ENCODE results near the gene CEMIP2. TPM values are rescaled to one million over a fixed set of nuclear protein-coding genes. Genes with fewer than 3 reads are reported as not detected.

Gene CEMIP2
- total and polyA plus RNA-seq, 2 of the 13 experiments (the other 11 are each of a cell fraction or from before 2014, with no cell fraction given), result 94.3 to 128 TPM

- H3K27me3 ChIP-seq (ENCODE audit: control insufficient read depth in 1 of 2, insufficient read depth in 2 of 2, low read length in 2 of 2), result peaks cover 0 to 6% of the 10 kb centered on the region in 2 experiments; a peak in 1 of 5 replicates
- peaks cover 16% of the 10 kb centered on the region; the same call in 1 of the 2 replicates for H4K20me1 ChIP-seq (ENCODE audit: insufficient read depth, low read length)
- peak; percentile 82 for DNase-seq (ENCODE audit: low spot score)
- BruUV-seq (replicated peaks), result TSS peak; percentile 68
- H2AFZ ChIP-seq (ENCODE audit: low read length), result no peak overlapping the region
- POLR2A ChIA-PET, result interaction anchor here (0.9 to 1.3 kb wide), 6 partner anchors 15 to 602 kb away, joined by 4 to 13 read pairs (median 4); partner anchors contain the start of gene ZFAND5
- peak overlapping the region; percentile 84 for H3K4me2 ChIP-seq (ENCODE audit: low read depth, low read length)
- no peak for FAIRE-seq
- intact Hi-C loops (cut with micrococcal nuclease; ENCODE audit: unreplicated experiment) (no loop called here), in situ Hi-C loops (cut with HindIII; ENCODE audit: extremely low pct_ligation_motif_present, low pct_unique_long_range_greater_than_20kb) (no loop called here)
- H3K9me3 ChIP-seq (ENCODE audit: low read length), result no peaks in the 10 kb centered on the region
- peak overlapping the region; percentile 92 for H3K27ac ChIP-seq (ENCODE audit: extremely low read length, insufficient read depth, low read length)
- CTCF ChIA-PET (ENCODE audit: low intra/inter-chr PET ratio, low total read pairs), result interaction anchor here (1.4 kb wide), 1 partner anchor 159 kb away, joined by 3 read pairs; no protein-coding TSS in a partner anchor
- H3K4me3 ChIP-seq (replicated peaks in 1 of 3; ENCODE audit: insufficient read depth in 1 of 3, low read depth in 2 of 3, low read length in 3 of 3), result peak overlapping the region; percentile 31 to 99 (median 98); a peak in 5 of 6 replicates
- ATAC-seq, result peak; percentile 37
- H3K9ac ChIP-seq (ENCODE audit: insufficient read depth, low read depth, low read length), result peak overlapping the region; percentile 97
- H3K4me1 ChIP-seq (ENCODE audit: insufficient read depth, low read length), result peaks cover 78% of the 10 kb centered on the region
- whole genome bisulfite sequencing (ENCODE audit: low lambda C conversion rate), result 0% methylated on average over 2 of the region's 2 CpGs
- no peaks in the 10 kb centered on the region; a peak in 1 of 5 replicates for H3K36me3 ChIP-seq (replicated peaks in 1 of 2; ENCODE audit: control insufficient read depth in 1 of 2, insufficient read depth in 2 of 2, low read length in 2 of 2)
- peaks cover 100% of the 10 kb centered on the region for H3K79me2 ChIP-seq (ENCODE audit: insufficient read depth, low read length)
- peak; percentile 82 for TF ChIP-seq ONECUT2 (CRISPR knock-in tag; IDR thresholded peaks at IDR 0.05)
- no peak for TF ChIP-seq ZNF570 (CRISPR knock-in tag; IDR thresholded peaks at IDR 0.05; ENCODE audit: borderline replicate concordance)
- TF ChIP-seq PATZ1 (CRISPR knock-in tag; IDR thresholded peaks at IDR 0.05), result peak; percentile 65; the same call in 1 of the 2 replicates
- TF ChIP-seq ZBTB44 (CRISPR knock-in tag; IDR thresholded peaks at IDR 0.05), result no peak
- TF ChIP-seq, protein P1, sequence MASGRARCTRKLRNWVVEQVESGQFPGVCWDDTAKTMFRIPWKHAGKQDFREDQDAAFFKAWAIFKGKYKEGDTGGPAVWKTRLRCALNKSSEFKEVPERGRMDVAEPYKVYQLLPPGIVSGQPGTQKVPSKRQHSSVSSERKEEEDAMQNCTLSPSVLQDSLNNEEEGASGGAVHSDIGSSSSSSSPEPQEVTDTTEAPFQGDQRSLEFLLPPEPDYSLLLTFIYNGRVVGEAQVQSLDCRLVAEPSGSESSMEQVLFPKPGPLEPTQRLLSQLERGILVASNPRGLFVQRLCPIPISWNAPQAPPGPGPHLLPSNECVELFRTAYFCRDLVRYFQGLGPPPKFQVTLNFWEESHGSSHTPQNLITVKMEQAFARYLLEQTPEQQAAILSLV (CRISPR knock-in tag; IDR thresholded peaks at IDR 0.05; ENCODE audit: borderline replicate concordance), result no peak
- TF ChIP-seq FOXA1 (IDR thresholded peaks at IDR 0.05), result no peak
- TF ChIP-seq FOXA1 (CRISPR knock-in tag; IDR thresholded peaks at IDR 0.05), result no peak
- peak; percentile 62; the same call in 1 of the 2 replicates for TF ChIP-seq ARID3A (IDR thresholded peaks at IDR 0.05; ENCODE audit: low read depth, low read length)
- 0 out of 2 replicates have a peak, but pooled peaks have one; percentile 42 for TF ChIP-seq RORA (CRISPR knock-in tag; IDR thresholded peaks at IDR 0.05)
- no peak for TF ChIP-seq FOXK1 (CRISPR knock-in tag; IDR thresholded peaks at IDR 0.05; ENCODE audit: borderline replicate concordance, low read depth)
- TF ChIP-seq DR1 (CRISPR knock-in tag; IDR thresholded peaks at IDR 0.05), result no peak
- TF ChIP-seq GATAD2A (CRISPR knock-in tag; IDR thresholded peaks at IDR 0.05), result peak; percentile 56; the same call in 1 of the 2 replicates
- no peak for TF ChIP-seq PCBP1 (IDR thresholded peaks at IDR 0.05; ENCODE audit: borderline replicate concordance, low read depth, low read length)
- TF ChIP-seq HNRNPUL1 (IDR thresholded peaks at IDR 0.05; ENCODE audit: low read depth, low read length), result 0 out of 2 replicates have a peak, but pooled peaks have one; percentile 39
- no peak for TF ChIP-seq KMT2B (CRISPR knock-in tag; IDR thresholded peaks at IDR 0.05)
- peak; percentile 46; the same call in 1 of the 2 replicates for TF ChIP-seq SOX5 (CRISPR knock-in tag; IDR thresholded peaks at IDR 0.05; ENCODE audit: borderline replicate concordance)
- no peak for TF ChIP-seq NPAS2 (CRISPR knock-in tag; IDR thresholded peaks at IDR 0.05; ENCODE audit: borderline replicate concordance)
- peak; percentile 38; the same call in 1 of the 2 replicates for TF ChIP-seq HMG20A (CRISPR knock-in tag; IDR thresholded peaks at IDR 0.05; ENCODE audit: borderline replicate concordance)
These were observed 5.2 kb downstream of the CEMIP2 start for GRCh38 chr9:71762900-71763653.
